Stimulated activated CD4-positive, alpha-beta T cell treated with anti-CD3 and anti-CD28 coated beads, Interleukin-15, amount 100 ng/mL, for 24 hours (primary cell): Measurements from ENCODE around the gene ANKRD35.
A peak's percentile ranks its signal among the peaks of the same experiment; 100 is the strongest.
"Not testable (repeated sequence)": the region's sequence is repeated elsewhere in the genome, so short reads cannot be mapped to it uniquely, and the experiment has no call there.

Experiments used
- DNase-seq: peaks from one replicate; pipeline ENCODE4 v3.0.0-alpha.2; 2020

The ANKRD35 gene

GRCh38 chr1:145857170-145857569 lies 28.5 kb downstream of the ANKRD35 start:
- DNase-seq: no peak

DNA sequence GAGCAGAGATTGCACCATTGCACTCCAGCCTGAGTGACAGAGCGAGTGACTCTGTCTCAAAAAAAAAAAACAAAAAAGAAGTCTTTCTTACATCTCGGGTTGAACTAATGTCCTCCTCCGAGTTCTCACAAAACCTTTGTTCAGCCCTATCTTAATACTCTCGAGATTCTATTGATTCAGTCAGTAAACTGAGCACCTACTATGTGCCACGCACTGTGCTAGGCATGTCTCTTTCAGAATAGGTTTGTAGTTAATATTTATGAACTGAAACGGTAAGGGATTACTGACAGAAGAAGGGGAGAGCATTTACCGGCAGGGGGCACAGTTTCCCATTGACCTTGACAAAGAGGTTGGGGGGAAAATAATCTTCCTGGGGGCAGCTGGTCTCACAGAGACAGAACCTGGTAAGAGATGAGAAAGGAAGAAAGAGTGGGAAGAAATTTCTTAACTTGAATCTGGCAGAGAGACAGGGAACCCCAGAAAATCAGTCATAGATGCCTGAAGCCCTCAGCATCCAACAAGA lies 30.2 kb downstream of the ANKRD35 start:
- no peak for DNase-seq

DNA sequence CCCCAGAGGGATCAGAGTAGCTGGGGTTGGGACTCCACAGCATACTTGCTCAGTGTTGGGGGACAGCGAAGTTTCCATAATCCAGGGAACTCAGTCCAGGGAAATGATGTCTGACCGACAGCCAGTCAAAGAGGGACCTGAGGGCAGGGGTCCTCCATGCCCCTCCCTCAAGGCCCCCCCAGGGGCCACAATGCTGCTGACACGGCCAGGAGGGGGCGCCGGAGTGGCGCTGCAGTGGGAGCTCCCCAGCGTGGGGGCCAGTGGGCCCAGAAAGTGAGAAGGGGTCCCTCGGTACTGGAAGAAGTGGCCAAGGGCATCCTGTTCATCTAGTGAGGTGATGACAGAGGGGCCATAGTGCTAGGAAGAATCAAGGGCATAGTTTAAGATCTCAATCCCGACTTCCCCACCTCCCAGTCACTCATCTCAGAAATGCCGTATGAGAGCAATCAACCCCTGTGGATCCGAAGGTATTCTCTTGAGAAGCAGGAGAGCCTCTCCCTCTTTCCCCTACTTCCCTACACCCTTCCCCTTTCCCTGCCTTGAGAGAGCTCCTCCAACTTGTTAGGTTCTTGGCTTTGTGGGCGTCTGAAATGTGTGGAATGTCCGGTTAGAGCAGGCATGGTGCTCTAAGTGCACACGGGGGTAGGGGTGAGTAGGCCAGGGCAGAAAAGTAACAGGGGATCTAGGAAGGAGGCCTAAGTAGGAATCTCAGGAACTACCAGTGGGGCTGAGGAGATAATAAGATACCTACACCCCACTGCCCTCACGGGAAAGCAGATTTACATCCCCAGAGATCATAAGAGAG lies 36.1 kb downstream of the ANKRD35 start:
- DNase-seq: no peak

DNA sequence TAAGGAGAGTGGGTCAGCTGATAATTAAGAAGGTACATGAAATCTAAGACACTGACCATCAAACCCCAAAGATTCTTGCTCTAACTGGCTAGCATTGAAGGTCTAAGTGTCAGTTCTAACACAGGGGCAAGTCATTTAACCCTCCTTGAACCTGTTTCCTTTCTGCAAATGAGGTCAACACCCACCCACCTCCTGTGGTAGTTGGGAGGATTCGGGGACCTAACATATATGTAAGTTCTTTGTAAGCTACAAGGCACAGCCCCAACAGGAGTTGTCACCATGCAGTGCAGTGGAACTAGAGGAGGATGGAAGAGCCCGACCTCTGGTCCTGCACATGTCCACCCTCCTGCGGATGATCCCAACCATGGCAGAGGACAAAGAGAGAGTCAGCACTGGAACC lies 37.8 kb downstream of the ANKRD35 start:
- DNase-seq: no peak

DNA sequence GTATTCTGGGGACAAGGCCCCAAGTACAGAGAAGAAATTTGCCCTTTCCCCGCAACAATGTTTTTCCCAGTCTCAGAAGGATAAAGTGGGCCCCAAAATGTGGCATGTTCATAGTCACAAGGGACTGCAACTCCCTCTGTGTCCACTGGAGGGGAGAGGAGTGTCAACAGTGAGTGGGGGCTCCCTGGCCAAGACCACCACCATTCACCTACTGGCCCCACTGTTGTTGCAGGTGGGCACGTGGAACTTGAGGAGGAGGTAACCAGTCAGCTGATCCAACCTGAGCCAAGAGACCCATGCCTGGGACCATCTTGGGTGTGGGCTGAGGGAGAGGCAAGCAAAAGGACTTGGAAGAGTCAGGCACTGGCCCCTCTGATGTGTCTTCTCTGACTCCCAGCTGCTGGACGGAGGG lies 39.5 kb downstream of the ANKRD35 start:
- peak; percentile 43 for DNase-seq

DNA sequence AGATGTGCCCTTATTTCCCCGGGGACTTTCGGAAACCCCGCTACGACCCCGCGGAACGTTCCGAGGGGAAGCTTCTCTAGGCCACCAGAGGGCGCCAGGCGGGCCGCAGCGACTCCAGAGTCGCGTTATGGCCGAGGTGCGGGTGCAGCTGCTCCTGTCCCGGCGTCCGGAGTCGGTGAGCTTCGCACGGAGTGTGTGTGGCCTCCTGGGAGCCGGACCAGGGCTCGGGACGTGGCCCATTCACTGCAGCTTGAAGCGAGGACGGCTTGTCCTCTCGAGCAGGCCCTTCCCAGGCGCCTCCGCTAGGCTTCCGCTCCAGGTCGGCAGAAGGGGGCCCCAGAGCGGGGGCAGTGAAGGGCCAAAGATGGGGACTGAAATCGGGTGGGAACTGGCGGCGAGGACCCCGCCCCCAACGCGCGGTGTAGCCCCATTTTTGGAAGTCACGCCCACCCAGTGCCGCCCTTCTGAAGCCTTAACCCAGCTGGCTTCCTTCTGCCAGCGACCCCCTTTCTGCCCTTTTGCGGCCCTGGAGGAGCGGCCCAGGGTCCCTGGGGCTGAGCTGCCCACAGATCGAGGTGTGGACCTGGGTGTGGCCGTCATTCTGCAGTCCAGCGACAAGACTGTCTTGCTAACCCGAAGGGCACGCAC lies 40.0 kb downstream of the ANKRD35 start, which contains the start of gene NUDT17:
Gene NUDT17 (plus strand): TSS at position 117 of the 648 bp plus-strand sequence. CDS start 11 bp downstream, at position 128.
- DNase-seq: peak; percentile 84

GRCh38 chr1:145845144-145845513 lies 40.5 kb downstream of the ANKRD35 start:
- DNase-seq: no peak

DNA sequence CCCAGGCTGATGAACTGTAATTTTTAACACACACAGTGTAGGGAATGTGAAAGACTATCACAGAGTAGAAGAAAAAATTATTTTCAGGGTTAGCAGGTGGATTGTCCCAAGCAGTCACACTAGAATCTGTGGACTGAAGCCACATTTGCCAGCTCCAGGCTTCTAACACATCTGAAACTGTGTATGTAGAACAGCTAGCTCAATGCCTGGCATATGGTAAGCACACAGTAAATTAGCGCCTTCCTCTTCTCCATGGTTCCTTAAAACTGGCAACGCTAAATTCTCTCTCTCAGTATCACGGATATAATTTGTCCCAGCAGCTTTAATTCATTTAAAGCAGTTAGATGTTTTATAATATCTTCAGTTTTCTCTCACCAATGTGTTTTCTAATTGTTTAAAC lies 42.6 kb downstream of the ANKRD35 start:
- DNase-seq: no peak

- no peak for DNase-seq
Measured at GRCh38 chr1:145837656-145838055, 48.0 kb downstream of the ANKRD35 start.

GRCh38 chr1:145830810-145831209 lies 54.9 kb downstream of the ANKRD35 start:
- DNase-seq: not testable (repeated sequence)

DNA sequence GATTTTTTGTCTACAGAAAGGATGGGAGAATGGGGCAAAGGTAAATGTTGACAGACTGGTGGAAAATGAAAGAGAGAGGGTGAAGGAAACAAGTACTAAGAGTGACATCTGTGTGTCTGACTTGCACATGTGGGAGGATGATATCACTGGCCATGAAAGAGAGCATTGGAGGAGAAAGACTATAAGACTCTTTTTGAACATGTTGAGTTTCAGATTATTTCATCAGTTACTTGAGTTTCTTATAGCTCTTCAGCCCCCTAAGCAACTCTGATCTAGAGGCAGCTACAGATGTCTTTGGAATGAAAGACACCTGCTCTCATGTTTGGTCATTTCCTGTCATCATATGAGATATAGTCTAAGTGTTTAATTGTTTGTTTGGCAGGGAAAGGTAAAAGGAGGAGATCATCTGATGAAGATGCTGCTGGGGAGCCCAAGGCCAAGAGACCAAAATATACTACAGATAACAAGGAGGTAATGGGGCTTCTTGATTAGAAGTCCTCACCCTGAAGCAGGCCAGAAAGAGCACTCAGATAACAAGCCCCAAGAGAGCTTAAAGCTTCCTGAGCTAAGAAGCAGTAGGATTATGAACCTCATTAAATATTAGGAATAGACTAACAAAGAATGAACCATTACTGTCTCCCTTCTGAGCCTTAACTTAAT lies 57.2 kb downstream of the ANKRD35 start:
- DNase-seq: peak; percentile 18

DNA sequence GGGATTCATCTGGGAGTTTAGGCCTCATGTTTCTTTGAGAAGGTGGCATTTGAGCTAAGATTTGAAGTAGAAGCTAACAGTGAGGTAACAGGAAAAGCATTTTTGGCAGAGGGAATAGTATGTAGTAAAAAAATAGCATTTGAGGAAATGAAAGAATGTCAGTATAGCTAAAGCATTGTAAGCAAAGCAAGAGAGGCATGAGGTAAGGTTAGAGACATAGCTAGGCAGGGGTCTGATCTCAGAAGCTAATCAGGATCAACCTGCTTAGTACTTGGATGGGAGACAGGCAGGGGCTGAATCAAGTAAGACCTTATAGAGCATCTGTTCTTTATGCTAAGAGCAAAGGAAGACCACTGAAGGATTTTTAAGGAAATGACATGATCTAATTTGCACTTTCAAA lies 57.7 kb downstream of the ANKRD35 start:
- DNase-seq: no peak

DNA sequence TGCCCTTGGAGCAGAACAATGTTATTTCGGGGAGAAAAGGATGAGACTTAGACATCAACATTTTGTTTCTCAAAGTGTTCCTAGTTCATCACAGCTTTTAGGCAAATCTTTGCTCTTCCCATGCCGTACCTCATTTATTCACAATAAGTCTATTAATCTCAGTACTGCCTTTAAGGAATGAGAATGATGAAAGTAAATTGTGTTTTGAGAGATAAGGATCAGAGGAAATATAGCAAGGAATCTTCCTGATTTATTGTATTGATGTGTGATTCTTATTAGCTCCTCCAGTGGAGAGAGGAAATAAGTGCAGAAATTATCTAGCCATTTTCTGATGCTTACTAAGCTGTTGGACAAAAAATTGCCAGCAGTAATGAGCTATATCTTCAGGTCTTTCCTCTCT lies 59.6 kb downstream of the ANKRD35 start:
- DNase-seq: no peak

- no peak for DNase-seq
Measured at GRCh38 chr1:145824499-145824842, 61.2 kb downstream of the ANKRD35 start.

DNA sequence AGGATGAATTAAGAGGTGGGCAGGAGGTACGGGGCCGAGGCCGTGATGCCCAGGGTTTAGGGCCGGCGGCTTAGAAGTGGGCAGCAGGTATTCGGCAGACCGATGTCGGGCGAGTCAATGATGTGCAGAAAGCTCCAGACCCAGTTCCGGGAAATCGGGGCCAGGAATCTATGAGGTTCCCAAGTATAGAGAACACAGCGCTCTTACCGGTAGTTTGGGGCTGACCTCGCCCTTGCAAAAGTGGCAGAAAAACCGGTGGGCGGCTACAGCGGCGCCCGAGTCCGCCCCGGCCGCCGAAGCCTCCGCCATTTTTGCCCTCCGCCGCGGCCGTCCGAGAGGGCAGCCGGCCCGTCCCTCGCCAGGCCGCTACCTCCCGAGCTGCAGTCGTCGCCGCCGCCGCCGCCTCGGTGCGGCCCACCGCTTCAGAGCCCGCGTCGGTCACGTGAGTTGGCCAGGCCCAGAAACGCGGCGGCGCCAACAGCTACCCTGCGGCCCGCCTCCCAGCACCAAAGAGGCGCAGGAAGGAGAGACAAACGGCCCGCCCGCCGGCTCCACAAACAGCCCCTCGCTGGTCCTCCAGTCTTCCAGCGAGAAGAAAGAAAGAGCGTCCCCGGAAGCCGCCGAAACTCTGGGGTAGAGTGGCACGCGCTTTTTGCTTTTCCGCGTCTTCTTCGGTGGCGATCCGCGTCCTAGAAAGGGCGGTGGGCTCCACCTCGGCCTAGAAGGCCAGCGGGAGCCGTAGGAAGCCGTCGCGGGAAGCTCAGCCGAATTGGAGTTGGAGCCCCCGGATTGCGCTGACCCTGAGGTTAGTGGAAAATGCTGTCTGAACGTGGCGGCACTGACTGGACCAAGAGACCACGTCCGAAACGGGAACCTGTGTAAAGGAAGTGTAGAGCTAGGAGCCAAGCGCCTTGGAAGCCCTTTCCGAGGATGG lies 61.8 kb downstream of the ANKRD35 start, which contains the start of the genes POLR3C and RNF115:
Gene POLR3C (plus strand): TSS at position 636 of the 934 bp plus-strand sequence. CDS start 1,577 bp downstream, outside the sequence.
Gene RNF115 (minus strand): TSS at position 531 of the 934 bp plus-strand sequence. CDS start 222 bp downstream, at position 309.
- DNase-seq: peak; percentile 90

DNA sequence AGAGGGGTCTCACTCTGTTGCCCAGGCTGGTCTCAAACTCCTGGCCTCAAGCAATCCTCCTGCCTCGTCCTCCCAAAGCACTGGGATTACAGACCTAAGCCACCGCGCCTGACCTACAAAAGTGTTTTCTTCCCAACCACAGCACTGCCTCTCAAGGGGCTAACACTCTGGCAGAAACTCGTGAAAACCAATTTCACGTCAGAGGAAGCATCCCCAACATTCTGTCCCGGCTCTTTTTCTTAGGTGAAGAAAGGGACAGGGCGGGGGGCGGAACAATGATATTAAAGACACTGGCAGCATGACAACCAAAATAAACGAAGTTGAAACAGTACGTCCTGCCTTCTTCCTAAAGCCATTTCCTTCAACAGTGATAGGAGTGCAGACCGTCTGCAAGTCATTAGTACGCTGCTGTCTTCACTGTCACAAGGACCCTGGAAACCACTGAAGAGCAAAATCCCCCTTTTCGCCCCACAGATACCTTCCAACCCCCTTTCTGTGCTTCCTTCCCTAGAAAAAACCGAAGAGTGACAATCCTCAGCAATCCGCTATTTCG lies 62.8 kb downstream of the ANKRD35 start:
- DNase-seq: not testable (repeated sequence)

- DNase-seq: not testable (repeated sequence)
Measured at GRCh38 chr1:145818095-145818494, 67.6 kb downstream of the ANKRD35 start.
